Measurements from ENCODE around the gene PNMA1.

PNMA1 gene

GRCh38 chr14:73713803-73714655, at the start of gene PNMA1:
Gene PNMA1 (minus strand): TSS chr14:73714384. CDS start chr14:73713639, 745 bp downstream.
- peak; percentile 90 for DNase-seq

GRCh38 chr14:73763396-73763795, 49.2 kb upstream of the PNMA1 start:
- DNase-seq, result no peak

- DNase-seq, result no peak
Observed at GRCh38 chr14:73762375-73762822, 48.2 kb upstream of the PNMA1 start.

- no peak for DNase-seq
Observed at GRCh38 chr14:73761618-73762355, 47.6 kb upstream of the PNMA1 start.

GRCh38 chr14:73760598-73761586, 46.7 kb upstream of the PNMA1 start:
- DNase-seq, result no peak

- peak; percentile 93 for DNase-seq
Observed at GRCh38 chr14:73759714-73760597, 45.8 kb upstream of the PNMA1 start.

- no peak for DNase-seq
Observed at GRCh38 chr14:73759183-73759713, 45.1 kb upstream of the PNMA1 start.

- peak; percentile 57 for DNase-seq
Observed at GRCh38 chr14:73758392-73759182, 44.4 kb upstream of the PNMA1 start.

- no peak for DNase-seq
Observed at GRCh38 chr14:73757876-73758391, 43.8 kb upstream of the PNMA1 start.

GRCh38 chr14:73757381-73757780, 43.2 kb upstream of the PNMA1 start:
- no peak for DNase-seq

GRCh38 chr14:73755434-73756014, 41.3 kb upstream of the PNMA1 start:
- no peak for DNase-seq

GRCh38 chr14:73754911-73755360, 40.8 kb upstream of the PNMA1 start:
- no peak for DNase-seq

GRCh38 chr14:73753887-73754795, 40.0 kb upstream of the PNMA1 start:
- no peak for DNase-seq

GRCh38 chr14:73753124-73753886, 39.1 kb upstream of the PNMA1 start:
- DNase-seq, result no peak

GRCh38 chr14:73752297-73752992, 38.3 kb upstream of the PNMA1 start:
- DNase-seq, result peak; percentile 15

GRCh38 chr14:73751157-73751691, 37.0 kb upstream of the PNMA1 start:
- DNase-seq, result no peak

- peak; percentile 5 for DNase-seq
Observed at GRCh38 chr14:73750531-73750901, 36.3 kb upstream of the PNMA1 start.

Data from NCI-H1092 treated with DMSO at 0.1 percent for 48 hours (cell line).